Mononuclear cell (primary cell): ENCODE data around the gene ZNF91. TPM values are rescaled to one million over a fixed set of nuclear protein-coding genes. Genes with fewer than 3 reads are reported as not detected.
"Not testable (repeated sequence)": the region's sequence is repeated elsewhere in the genome, so short reads cannot be mapped to it uniquely, and the experiment has no call there.

Experiments
- H3K27me3 ChIP-seq: 2 replicates; pipeline ENCODE4 v1.6.0; 2011; ENCODE audit warnings: low read length, control low read depth; ENCODE audit not compliant: insufficient read depth
- H3K4me1 ChIP-seq: 2 replicates; pipeline ENCODE4 v1.5.1; 2011; ENCODE audit warnings: mild to moderate bottlenecking, low read length, control low read depth; ENCODE audit not compliant: insufficient read depth
- H3K4me3 ChIP-seq: 2 replicates; pipeline ENCODE4 v1.5.1; 2011; ENCODE audit warnings: mild to moderate bottlenecking, low read length, moderate library complexity
- H3K9me3 ChIP-seq: 2 replicates; pipeline ENCODE4 v1.5.1; 2011; ENCODE audit warnings: low read depth, mild to moderate bottlenecking, control low read depth, low read length
- total RNA-seq: library from RNA; depleted of rRNA; stranded (reverse); fragments of >200 nt; gene quantifications from one replicate; pipeline ENCODE4 v1.2.3, GENCODE V29; 2012

ZNF91 gene
- total RNA-seq: 83.2 TPM

- H3K4me1 ChIP-seq: peaks cover 27% of the 10 kb centered on the region
- H3K4me3 ChIP-seq: peak within 1 kb of the TSS; percentile 93
- no peaks in the 10 kb centered on the region for H3K27me3 ChIP-seq
- H3K9me3 ChIP-seq: no peaks in the 10 kb centered on the region
Observed at GRCh38 chr19:23395041-23395721, at the start of gene ZNF91. TSS of gene ZNF91 (minus strand) at chr19:23395471. CDS start at chr19:23395354, 117 bp downstream.

- Histone ChIP-seq H3K27me3 (no peaks in the 10 kb centered on the region), H3K4me1 (no peaks in the 10 kb centered on the region), H3K4me3 (no peak overlapping the region), H3K9me3 (no peaks in the 10 kb centered on the region)
Observed at GRCh38 chr19:23440791-23441190, 45.5 kb upstream of the ZNF91 start.

- Histone ChIP-seq H3K4me1 (no peaks in the 10 kb centered on the region), H3K9me3 (no peaks in the 10 kb centered on the region), H3K27me3 (no peaks in the 10 kb centered on the region), H3K4me3 (no peak overlapping the region)
Observed at GRCh38 chr19:23440207-23440606, 44.9 kb upstream of the ZNF91 start.

GRCh38 chr19:23439623-23440022 is 44.4 kb upstream of the ZNF91 start:
- Histone ChIP-seq H3K4me3 (no peak overlapping the region), H3K9me3 (no peaks in the 10 kb centered on the region), H3K27me3 (no peaks in the 10 kb centered on the region), H3K4me1 (no peaks in the 10 kb centered on the region)

- Histone ChIP-seq H3K9me3 (no peaks in the 10 kb centered on the region), H3K4me1 (no peaks in the 10 kb centered on the region), H3K4me3 (no peak overlapping the region), H3K27me3 (no peaks in the 10 kb centered on the region)
Observed at GRCh38 chr19:23437901-23438300, 42.6 kb upstream of the ZNF91 start.

- Histone ChIP-seq H3K9me3 (no peaks in the 10 kb centered on the region), H3K27me3 (no peaks in the 10 kb centered on the region), H3K4me3 (no peak overlapping the region), H3K4me1 (no peaks in the 10 kb centered on the region)
Observed at GRCh38 chr19:23436944-23437343, 41.7 kb upstream of the ZNF91 start.

- Histone ChIP-seq H3K27me3 (no peaks in the 10 kb centered on the region), H3K4me1 (no peaks in the 10 kb centered on the region), H3K9me3 (no peaks in the 10 kb centered on the region), H3K4me3 (no peak overlapping the region)
Observed at GRCh38 chr19:23436318-23436717, 41.0 kb upstream of the ZNF91 start.

GRCh38 chr19:23420824-23421223 is 25.6 kb upstream of the ZNF91 start:
- H3K4me3 ChIP-seq: no peak overlapping the region
- no peaks in the 10 kb centered on the region for H3K4me1 ChIP-seq
- no peaks in the 10 kb centered on the region for H3K9me3 ChIP-seq
- peaks cover 5% of the 10 kb centered on the region for H3K27me3 ChIP-seq

- H3K4me1 ChIP-seq, H3K9me3 ChIP-seq, H3K4me3 ChIP-seq: not testable (repeated sequence)
- H3K27me3 ChIP-seq: peaks cover 14% of the 10 kb centered on the region
Observed at GRCh38 chr19:23419261-23419660, 24.0 kb upstream of the ZNF91 start.

- Histone ChIP-seq H3K27me3 (peaks cover 14% of the 10 kb centered on the region), H3K4me3 (no peak overlapping the region), H3K4me1 (no peaks in the 10 kb centered on the region), H3K9me3 (no peaks in the 10 kb centered on the region)
Observed at GRCh38 chr19:23415561-23416191, 20.4 kb upstream of the ZNF91 start.

GRCh38 chr19:23415034-23415433 is 19.8 kb upstream of the ZNF91 start:
- Histone ChIP-seq H3K4me1 (no peaks in the 10 kb centered on the region), H3K27me3 (peaks cover 14% of the 10 kb centered on the region), H3K9me3 (no peaks in the 10 kb centered on the region), H3K4me3 (no peak overlapping the region)

GRCh38 chr19:23410155-23410554 is 14.9 kb upstream of the ZNF91 start:
- no peak overlapping the region for H3K4me3 ChIP-seq
- H3K4me1 ChIP-seq: no peaks in the 10 kb centered on the region
- H3K9me3 ChIP-seq: no peaks in the 10 kb centered on the region
- H3K27me3 ChIP-seq: peaks cover 2% of the 10 kb centered on the region

- no peak overlapping the region for H3K4me3 ChIP-seq
- no peaks in the 10 kb centered on the region for H3K27me3 ChIP-seq
- no peaks in the 10 kb centered on the region for H3K9me3 ChIP-seq
- no peaks in the 10 kb centered on the region for H3K4me1 ChIP-seq
Observed at GRCh38 chr19:23409392-23410048, 14.2 kb upstream of the ZNF91 start.

- Histone ChIP-seq H3K9me3 (no peaks in the 10 kb centered on the region), H3K4me3 (no peak overlapping the region), H3K27me3 (no peaks in the 10 kb centered on the region), H3K4me1 (no peaks in the 10 kb centered on the region)
Observed at GRCh38 chr19:23407616-23408133, 12.4 kb upstream of the ZNF91 start.

GRCh38 chr19:23406721-23407120 is 11.4 kb upstream of the ZNF91 start:
- Histone ChIP-seq H3K27me3 (no peaks in the 10 kb centered on the region), H3K4me3 (no peak overlapping the region), H3K9me3 (no peaks in the 10 kb centered on the region), H3K4me1 (no peaks in the 10 kb centered on the region)
